Loucy (cell line): ENCODE data around the gene KRT4.

ENCODE experiments used
- EZH2phosphoT487 ChIP-seq: fragments of 200-600 bp; IDR thresholded peaks from 2 replicates; pipeline ENCODE4 v1.6.1; 2018; ENCODE audit warnings: antibody characterized with exemption, mild to moderate bottlenecking, moderate library complexity, borderline replicate concordance
- TF ChIP-seq, protein P1 (sequence below): fragments of 200-600 bp; sonication (generic); conservative IDR thresholded peaks from 2 replicates; pipeline ENCODE4 v1.5.1; 2014; ENCODE audit warnings: mild to moderate bottlenecking, antibody characterized with exemption, low read length

DNA sequence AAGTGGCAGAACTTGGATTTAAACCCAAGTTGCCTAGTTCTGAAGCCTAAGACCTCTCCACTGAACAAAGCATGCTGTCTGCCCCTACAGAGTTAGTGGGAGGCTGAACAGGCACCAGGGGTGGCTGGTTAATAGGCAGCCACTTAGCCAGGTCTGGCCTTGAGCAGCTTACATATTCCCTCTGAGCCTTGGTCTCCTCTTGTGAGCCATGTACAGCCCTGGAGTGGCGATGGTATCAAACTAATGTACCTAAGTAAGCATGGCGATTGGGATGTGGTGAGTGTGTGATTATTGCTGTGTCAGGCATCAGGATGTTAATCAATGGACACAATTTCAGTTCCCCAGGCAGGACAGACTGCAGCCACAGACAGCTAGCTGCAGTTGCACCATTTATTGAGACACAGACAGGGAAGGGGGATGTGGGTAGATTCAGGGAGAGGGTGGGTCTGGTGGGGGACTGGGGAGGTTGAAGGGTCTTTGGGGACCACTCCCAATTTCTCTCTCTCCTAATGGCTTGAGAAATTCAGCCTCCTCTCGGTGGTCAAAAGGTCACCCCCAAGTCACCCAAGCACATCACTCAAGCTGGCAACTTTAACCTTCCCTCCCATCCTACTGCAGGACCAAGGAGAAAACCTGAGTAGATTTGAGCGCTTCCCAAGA lies 7.3 kb upstream of the KRT4 start:
- TF ChIP-seq, protein P1, sequence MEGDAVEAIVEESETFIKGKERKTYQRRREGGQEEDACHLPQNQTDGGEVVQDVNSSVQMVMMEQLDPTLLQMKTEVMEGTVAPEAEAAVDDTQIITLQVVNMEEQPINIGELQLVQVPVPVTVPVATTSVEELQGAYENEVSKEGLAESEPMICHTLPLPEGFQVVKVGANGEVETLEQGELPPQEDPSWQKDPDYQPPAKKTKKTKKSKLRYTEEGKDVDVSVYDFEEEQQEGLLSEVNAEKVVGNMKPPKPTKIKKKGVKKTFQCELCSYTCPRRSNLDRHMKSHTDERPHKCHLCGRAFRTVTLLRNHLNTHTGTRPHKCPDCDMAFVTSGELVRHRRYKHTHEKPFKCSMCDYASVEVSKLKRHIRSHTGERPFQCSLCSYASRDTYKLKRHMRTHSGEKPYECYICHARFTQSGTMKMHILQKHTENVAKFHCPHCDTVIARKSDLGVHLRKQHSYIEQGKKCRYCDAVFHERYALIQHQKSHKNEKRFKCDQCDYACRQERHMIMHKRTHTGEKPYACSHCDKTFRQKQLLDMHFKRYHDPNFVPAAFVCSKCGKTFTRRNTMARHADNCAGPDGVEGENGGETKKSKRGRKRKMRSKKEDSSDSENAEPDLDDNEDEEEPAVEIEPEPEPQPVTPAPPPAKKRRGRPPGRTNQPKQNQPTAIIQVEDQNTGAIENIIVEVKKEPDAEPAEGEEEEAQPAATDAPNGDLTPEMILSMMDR, result no peak
- TF ChIP-seq EZH2phosphoT487, result no peak
